Jurkat, Clone E6-1 (cell line): ENCODE data around the gene C6orf47.

Source experiments
- DNase-seq: peaks from one replicate; pipeline ENCODE4 v3.0.0-alpha.2; 2011; ENCODE audit warnings: low read depth, low spot score
- H3K4me3 ChIP-seq: 2 replicates; pipeline ENCODE4 v1.5.1; 2011; ENCODE audit warnings: mild to moderate bottlenecking, low read length, control low read depth, moderate library complexity

Gene C6orf47

DNA sequence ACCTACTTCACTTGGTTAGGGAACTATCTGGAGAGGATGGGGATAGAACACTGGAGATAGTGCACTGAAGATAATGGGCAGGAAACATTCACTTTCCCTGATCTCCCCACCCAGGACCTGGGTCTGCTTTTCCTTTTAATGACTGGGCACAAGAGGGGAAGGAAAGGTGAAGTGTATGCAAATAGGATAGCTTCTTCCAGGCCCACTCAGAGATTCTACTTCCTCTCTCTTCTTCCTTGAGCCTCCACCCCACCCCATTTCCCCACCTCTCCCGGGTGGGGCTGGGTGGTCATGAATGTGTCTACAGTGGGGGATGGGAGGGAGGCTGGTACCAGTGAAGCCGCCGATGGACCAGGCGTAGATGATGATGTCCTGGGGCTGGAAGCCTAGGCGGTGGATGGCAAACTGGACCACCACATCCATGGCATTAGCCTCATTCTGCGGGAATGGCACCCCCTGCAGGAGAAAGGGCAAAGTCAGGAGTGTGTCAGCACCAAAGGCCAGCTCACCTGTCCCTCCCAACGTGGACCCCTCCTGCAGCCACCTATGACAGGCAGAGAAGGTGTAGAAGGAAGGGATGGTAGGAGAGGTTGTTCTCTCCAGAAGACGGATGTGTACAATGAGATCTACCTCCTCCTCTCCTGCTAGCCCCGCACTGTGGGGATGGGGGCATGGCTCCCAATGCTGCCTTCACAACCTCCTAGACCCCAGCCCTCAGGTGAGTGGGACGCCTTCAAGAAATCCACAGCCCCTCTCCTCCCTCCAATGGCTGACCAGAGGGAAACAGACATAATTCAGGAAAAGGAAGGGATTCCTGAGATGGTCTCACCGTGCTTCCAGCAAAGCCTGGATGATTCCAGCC lies 28.9 kb upstream of the C6orf47 start:
- DNase-seq = no peak
- no peak overlapping the region for H3K4me3 ChIP-seq

GRCh38 chr6:31687860-31688693 lies 27.5 kb upstream of the C6orf47 start:
- no peak for DNase-seq
- no peak overlapping the region for H3K4me3 ChIP-seq

DNA sequence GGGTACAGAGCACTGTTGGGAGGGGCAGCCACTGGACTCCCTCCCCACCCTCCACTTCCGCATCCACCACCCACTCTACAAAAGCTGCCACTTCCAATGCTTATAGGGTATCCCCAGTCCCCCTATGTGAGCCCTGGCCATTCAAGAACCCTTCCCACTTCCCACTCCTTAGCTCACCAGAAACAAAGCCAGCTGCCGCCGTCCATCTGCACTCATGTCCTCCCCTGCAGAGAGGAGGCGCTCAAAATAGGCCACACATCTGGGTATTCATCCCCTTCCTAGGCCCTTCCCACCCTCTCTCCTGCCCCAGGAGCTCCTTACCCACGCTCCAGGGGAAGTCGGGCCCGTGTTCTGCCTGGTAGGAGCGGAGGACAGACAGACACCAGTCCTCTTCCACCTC lies 26.7 kb upstream of the C6orf47 start:
- H3K4me3 ChIP-seq = no peak overlapping the region
- DNase-seq = no peak

DNA sequence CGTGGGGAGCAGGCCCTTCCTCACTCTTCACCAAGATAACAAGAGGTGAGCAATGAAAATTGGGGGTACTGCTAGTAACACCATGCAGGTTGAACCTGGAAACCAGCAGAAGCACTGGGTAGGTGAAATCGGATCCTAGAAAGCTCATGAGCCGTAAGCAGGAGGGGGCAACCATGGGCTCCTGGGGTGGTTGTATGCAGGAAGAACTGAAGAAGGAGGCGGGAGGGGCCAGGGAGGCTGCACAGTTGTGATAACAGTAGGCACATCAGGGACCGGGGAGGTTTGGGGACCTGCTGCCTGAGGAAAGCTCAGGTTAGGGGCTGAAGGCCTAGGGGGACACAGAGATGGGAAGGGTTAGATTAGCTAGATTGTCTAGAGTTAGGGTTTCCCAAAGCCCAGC lies 25.9 kb upstream of the C6orf47 start:
- DNase-seq = no peak
- H3K4me3 ChIP-seq = no peak overlapping the region

DNA sequence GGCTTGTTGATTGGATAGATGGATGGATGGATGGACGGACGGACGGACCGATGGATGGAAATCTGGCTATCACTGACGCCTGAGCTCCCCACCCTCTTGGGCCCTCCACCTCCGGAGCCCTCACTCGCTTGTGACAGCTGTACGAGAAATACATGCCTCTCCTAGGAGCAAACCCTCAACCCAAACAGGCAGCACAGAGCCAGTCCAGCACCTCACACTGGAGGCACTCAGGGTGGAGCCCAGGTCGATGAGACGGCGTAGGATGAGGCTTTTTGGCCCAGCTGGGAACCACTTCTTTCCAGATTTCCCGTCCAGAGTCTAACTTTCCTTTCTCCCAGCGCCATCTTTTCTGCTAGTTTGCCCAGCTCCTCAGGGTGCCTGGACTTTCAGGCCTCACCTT lies 23.0 kb upstream of the C6orf47 start:
- no peak for DNase-seq
- H3K4me3 ChIP-seq = no peak overlapping the region

GRCh38 chr6:31681135-31681671 lies 20.6 kb upstream of the C6orf47 start:
- no peak for DNase-seq
- no peak overlapping the region for H3K4me3 ChIP-seq

DNA sequence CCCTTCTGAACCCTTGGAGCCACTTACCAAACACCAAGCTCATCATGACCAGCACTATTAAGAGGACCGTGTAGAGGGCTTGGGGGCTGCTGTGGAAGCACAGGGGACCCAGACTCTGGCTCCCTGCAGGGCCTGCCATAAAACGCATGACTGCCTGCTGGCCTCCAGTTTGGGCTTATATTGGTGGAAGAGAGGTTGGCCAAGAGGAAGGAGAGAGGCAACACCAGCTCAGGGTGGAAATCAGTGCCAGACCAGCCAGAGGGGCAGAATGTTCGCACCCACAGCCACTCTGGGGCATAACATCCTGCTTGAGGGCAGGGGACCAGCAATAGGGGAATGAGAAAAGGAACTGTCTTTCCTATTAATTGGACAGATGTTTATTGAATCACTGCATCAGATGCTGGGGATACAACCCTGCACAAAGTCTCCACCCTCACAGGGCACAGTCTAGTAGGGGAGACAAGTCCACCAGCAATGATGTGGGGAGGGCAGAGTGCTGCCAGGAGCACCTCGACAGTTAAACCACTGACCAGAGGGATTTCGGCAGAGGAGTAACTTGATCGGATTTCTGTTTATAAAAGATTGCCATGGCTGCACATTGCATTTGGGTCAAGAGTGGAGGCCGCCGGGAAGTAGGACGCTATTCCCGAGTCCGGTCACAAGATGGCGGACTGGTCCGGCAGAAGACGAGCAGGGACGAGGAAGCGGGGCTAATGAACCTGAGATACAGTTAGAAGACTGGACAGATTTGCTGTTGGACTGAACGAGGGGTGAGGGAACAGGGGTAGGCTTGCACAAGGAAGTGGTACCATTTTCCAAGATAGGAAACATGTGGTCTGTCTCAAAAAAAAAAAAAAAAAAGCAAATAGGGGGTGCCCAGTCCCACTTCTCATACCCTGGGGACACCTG lies 19.9 kb upstream of the C6orf47 start, which contains the start of gene LY6G5C:
TSS of gene LY6G5C (minus strand) at position 842 of the 909 bp plus-strand sequence. CDS start at position 148, 694 bp downstream.
- no peak for DNase-seq
- no peak within 1 kb of the TSS for H3K4me3 ChIP-seq

GRCh38 chr6:31677955-31678354 lies 17.4 kb upstream of the C6orf47 start:
- H3K4me3 ChIP-seq = no peak overlapping the region
- DNase-seq = no peak

GRCh38 chr6:31676904-31677303 lies 16.3 kb upstream of the C6orf47 start:
- no peak for DNase-seq

DNA sequence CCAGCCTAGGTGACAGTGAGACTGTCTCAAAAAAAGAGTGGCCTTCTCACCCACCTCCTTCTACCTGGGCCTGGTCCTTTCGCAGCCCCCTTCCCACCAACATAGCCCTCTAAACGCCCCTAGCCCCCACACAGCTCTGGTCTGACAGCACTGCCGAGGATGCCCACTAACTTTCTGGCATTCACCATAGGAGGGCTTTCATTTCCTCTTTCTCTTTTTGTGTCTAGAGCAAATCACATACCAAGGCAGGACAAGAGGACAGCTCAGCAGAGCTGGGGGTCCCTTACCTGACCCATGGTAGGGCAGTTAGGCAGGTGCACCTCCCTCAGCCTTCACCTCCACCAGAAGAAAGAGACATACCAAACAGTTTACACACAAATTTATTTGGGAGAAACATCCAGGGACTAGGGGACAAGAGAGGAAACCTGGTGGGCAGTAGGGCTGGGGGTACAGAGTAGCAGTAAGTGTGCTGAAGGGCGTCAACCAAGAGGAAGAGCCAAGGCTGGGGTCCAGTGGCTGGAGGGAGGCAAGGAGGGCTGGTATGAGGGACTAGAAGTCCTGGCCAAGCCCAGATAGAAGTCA lies 15.8 kb upstream of the C6orf47 start:
- H3K4me3 ChIP-seq = no peak overlapping the region
- DNase-seq = no peak

More at GRCh38 chr6:31676904-31677303, 16.3 kb upstream of the C6orf47 start:
- H3K4me3 ChIP-seq = no peak overlapping the region

DNA sequence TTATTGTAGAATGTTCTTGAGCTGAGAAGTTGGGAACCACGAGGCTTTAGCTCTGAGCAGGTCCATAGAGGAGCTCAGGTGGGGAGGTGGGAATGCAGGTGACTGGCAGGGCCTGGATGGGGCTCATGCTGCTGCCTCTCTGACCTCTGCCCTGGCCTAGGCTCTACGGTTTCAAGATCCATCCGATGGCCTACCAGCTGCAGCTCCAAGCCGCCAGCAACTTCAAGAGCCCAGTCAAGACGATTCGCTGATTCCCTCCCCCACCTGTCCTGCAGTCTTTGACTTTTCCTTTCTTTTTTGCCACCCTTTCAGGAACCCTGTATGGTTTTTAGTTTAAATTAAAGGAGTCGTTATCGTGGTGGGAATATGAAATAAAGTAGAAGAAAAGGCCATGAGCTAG lies 9.1 kb upstream of the C6orf47 start, which contains the start of gene LY6G5B:
TSS of gene LY6G5B (plus strand) at position 301 of the 400 bp plus-strand sequence. CDS start 975 bp downstream, outside the sequence.
- H3K4me3 ChIP-seq = no peak within 1 kb of the TSS
- DNase-seq = no peak

- no peak for DNase-seq
- H3K4me3 ChIP-seq = peak overlapping the region; percentile 98
These were observed 5.9 kb upstream of the C6orf47 start for GRCh38 chr6:31666337-31666965.

DNA sequence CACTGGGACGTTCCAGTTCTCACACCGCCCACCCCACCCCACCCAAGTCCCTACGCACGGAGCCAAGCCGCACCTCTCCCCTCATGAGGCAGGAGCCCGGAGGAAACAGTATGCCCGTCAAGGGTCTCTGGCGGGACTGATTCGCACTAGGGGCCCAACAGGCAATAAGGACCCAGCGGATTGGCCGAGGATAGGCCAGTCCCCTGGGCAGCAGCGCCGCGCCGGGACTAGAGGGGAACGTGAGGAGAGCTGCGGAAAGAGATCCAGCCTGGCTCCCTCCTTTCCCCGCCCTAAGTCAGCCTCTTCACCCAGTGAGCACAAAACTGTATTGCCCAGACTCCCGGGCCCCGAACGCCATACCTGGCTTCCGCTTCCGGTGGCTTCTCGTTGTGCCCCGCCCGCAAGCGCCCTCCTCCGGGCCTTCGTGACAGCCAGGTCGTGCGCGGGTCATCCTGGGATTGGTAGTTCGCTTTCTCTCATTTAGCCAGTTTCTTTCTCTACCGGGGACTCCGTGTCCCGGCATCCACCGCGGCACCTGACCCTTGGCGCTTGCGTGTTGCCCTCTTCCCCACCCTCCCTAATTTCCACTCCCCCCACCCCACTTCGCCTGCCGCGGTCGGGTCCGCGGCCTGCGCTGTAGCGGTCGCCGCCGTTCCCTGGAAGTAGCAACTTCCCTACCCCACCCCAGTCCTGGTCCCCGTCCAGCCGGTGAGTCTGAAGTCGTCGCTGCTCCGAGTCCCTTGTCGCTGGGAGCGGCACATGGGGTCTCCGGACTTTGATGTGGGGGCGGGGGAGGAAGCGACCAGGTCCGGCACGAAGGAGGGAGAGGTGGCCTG lies 5.1 kb upstream of the C6orf47 start, which contains the start of gene CSNK2B:
TSS of gene CSNK2B (plus strand) at position 580 of the 836 bp plus-strand sequence. CDS start 752 bp downstream, outside the sequence.
- peak within 1 kb of the TSS; percentile 98 for H3K4me3 ChIP-seq
- DNase-seq = peak; percentile 98

DNA sequence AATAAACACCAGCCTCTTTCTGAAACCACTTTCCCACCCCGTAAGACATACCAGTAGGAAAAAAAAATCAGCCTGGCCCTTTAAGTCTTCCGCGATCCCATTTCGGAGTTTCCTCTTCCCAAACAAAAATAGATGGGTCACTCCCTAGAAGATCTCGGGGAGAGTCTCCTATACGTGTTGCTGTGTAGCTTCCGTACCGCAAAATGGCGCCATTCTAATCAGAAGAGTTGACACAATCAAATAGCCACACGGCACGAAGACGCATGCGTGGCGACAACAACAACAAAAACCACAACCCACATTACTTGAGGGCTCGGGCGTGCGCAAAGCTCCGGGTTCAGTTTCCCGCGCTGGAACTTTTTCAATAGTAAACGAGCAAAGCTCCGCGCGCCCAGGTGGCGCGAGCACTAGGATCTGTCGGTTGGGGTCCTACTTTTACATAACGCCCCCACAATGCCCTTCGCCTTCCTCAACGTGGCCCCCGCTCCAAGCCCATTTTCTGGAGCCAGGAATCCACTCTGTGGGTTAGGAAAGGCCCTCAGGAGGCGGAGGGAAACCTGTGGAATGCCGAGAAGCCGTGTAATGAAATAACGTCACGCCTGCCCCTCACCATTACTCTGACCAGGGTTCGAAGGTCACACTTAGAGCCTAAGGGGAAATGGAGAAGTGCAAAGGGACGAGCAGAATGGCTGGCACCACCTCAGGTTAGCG lies 4.4 kb upstream of the C6orf47 start, which contains the start of gene GPANK1:
TSS of gene GPANK1 (minus strand) at position 208 of the 711 bp plus-strand sequence. CDS start 519 bp downstream, outside the sequence.
- peak within 1 kb of the TSS; percentile 98 for H3K4me3 ChIP-seq
- peak; percentile 99 for DNase-seq

- peak overlapping the region; percentile 98 for H3K4me3 ChIP-seq
These were observed 3.6 kb upstream of the C6orf47 start for GRCh38 chr6:31663961-31664789.

More at GRCh38 chr6:31663961-31664789, 3.6 kb upstream of the C6orf47 start:
- DNase-seq = no peak
